ENCODE measurements around the gene FAT1. TPM values are rescaled to one million over a fixed set of nuclear protein-coding genes. Genes with fewer than 3 reads are reported as not detected.
A peak's percentile ranks its signal among the peaks of the same experiment; 100 is the strongest.

The FAT1 gene
- total RNA-seq, 2 donors from 2014 or later = 70.3 to 89.5 TPM

DNA sequence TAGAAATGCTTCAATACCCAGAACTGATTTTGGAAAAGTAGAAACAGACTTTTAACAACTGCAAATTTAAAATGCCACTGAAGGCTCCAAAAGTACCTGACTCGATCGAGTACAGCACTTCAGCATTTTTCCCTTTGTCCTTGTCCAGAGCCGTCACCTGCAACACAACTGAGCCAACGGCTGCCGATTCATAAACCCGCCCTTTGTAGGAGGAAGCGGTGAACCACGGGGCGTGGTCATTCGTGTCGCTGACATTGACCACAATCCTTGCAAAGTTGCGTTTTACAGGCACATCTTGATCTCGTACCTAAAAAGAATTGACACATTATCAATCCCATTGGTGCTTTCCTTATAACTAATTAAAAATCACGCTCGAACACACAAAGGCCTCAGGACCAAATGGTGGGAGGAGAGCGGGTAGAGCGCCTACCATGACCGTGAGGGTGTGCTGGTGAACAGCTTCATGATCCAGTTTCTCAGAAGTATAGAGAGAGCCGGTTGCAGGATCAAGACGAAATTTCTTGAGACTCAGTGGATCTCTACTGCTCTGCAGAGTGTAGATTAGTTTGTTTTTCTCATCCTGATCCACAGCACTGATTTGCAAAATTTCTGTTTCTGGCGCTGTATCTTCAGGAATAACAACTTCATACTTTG lies 95.5 kb downstream of the FAT1 start:
- Histone ChIP-seq H3K36me3 (peaks cover 40% of the 10 kb centered on the region), H3K27me3 (no peaks in the 10 kb centered on the region), H3K27ac (no peak overlapping the region), H3K4me1 (peaks cover 0 to 20% of the 10 kb centered on the region in 2 donors), H3K9me3 (no peaks in the 10 kb centered on the region), H3K4me3 (no peak overlapping the region)
- TF ChIP-seq, protein P1, sequence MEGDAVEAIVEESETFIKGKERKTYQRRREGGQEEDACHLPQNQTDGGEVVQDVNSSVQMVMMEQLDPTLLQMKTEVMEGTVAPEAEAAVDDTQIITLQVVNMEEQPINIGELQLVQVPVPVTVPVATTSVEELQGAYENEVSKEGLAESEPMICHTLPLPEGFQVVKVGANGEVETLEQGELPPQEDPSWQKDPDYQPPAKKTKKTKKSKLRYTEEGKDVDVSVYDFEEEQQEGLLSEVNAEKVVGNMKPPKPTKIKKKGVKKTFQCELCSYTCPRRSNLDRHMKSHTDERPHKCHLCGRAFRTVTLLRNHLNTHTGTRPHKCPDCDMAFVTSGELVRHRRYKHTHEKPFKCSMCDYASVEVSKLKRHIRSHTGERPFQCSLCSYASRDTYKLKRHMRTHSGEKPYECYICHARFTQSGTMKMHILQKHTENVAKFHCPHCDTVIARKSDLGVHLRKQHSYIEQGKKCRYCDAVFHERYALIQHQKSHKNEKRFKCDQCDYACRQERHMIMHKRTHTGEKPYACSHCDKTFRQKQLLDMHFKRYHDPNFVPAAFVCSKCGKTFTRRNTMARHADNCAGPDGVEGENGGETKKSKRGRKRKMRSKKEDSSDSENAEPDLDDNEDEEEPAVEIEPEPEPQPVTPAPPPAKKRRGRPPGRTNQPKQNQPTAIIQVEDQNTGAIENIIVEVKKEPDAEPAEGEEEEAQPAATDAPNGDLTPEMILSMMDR (IDR thresholded peaks at IDR 0.05) = no peak
- DNase-seq (ENCODE audit: low spot score) = no peak

DNA sequence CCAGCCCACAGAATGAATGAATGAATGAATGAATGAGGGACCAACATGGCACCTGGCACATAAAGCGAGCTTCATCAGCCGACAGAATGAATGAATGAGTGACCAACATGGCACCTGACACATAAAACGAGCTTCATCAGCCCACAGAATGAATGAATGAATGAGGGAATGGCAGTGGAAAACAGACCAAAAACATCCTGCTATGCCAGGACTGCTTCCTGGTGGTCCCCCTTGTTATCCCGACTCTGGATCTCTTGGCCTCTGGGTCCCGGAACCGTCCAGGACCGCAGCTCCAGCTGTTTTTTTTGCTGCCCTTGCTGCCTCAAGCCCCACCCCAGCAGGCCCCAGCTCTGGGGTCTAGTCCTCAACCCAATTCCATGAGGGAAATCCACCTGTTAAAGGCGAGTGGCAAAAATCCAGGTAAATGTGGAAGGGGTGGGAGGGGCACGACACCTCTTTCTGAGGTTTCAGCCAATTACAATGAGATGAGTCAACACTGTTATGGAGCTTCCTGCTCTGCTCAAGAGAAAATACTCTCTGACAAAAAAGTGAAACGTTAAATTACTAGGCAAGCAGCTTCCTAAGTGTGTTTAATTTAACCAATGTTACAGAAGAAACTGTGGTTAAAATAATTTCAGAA lies 96.3 kb downstream of the FAT1 start:
- H3K27me3 ChIP-seq = no peaks in the 10 kb centered on the region
- no peak overlapping the region for H3K4me3 ChIP-seq
- TF ChIP-seq, protein P1 (IDR thresholded peaks at IDR 0.05) = no peak
- H3K36me3 ChIP-seq = peaks cover 32% of the 10 kb centered on the region
- H3K9me3 ChIP-seq = no peaks in the 10 kb centered on the region
- DNase-seq (ENCODE audit: low spot score) = no peak
- H3K4me1 ChIP-seq = peaks cover 0 to 27% of the 10 kb centered on the region in 2 donors
- no peak overlapping the region for H3K27ac ChIP-seq

DNA sequence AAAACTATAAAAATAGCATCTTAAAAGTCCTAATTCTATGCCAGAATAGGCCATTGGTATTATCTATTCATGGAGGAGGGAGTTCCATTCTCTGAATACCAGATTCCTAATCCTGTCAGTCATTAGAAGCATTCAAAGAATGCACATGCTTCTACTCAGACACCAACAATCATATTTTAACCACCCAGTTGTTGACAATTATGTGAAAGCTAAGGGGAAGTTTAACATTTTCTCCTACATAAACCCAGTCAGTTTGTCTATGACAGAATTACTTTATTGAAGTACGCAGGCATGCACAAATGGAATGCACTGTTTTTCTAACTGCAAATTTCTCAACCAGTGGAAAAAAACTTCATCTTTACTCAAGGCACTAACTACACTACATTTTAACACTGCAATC lies 98.7 kb downstream of the FAT1 start:
- Histone ChIP-seq H3K36me3 (peaks cover 28% of the 10 kb centered on the region), H3K4me1 (peaks cover 0 to 31% of the 10 kb centered on the region in 2 donors), H3K4me3 (no peak overlapping the region), H3K27ac (peak overlapping the region in 1 of 2 donors; percentile 46), H3K27me3 (no peaks in the 10 kb centered on the region), H3K9me3 (no peaks in the 10 kb centered on the region)
- TF ChIP-seq, protein P1 (IDR thresholded peaks at IDR 0.05) = no peak
- no peak for DNase-seq (ENCODE audit: low spot score)

DNA sequence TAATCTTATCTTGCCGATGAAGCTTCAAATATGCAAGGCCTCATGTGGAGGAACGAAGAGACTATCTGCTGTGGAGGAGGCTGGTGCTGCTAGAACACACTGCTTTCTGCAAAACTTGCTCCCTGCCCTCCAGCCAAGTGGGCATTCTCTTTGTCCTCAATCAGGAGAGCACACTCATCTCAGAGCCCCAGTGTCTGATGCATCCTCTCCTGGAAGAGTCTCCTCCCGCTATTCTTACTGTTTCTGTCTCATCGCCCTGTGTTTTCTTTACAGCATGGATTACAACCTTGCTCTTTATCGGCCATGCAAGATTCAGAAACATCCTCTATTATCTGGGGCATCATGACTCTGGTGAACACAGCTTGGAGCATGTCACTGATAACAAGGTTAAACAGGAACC lies 100.1 kb downstream of the FAT1 start:
- Histone ChIP-seq H3K27ac (peak overlapping the region in 1 of 2 donors; percentile 29), H3K9me3 (no peaks in the 10 kb centered on the region), H3K27me3 (no peaks in the 10 kb centered on the region), H3K4me3 (no peak overlapping the region), H3K4me1 (peaks cover 0 to 31% of the 10 kb centered on the region in 2 donors), H3K36me3 (peaks cover 24% of the 10 kb centered on the region)
- TF ChIP-seq, protein P1 (IDR thresholded peaks at IDR 0.05) = no peak
- no peak for DNase-seq (ENCODE audit: low spot score)

DNA sequence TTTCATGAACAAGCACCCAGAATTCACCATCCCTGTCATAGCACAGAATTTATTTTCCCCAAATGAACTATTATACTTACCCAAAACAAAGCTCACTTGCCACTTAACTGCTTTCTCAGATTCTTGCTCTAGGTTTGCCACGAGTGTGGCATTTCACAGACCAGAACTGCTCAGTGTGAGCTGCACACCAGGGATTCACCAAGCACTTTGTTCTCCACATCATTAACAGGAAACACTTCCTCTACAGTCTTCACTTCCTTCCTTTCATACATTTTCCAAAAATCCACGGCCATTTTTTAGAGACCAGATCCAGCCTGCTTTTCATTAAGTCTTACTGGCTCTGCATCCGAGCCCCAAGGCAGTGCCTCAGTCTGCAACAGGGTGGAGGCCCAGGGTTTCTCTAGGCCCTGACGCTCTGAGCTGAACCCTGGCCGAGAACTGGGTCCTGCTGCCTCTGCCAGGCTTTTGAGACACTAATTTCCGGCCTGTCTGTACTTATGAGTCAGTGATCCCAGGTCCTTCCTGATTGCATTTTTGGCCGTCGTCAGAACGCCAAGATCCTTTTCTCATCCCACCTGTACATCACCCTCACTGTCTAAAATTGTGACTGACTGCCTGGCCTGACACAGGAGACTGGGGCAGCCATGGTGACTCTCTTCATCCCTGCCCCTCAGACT lies 100.7 kb downstream of the FAT1 start:
- Histone ChIP-seq H3K4me3 (no peak overlapping the region), H3K27ac (peak overlapping the region in 1 of 2 donors; percentile 29), H3K27me3 (no peaks in the 10 kb centered on the region), H3K36me3 (peaks cover 18% of the 10 kb centered on the region), H3K9me3 (no peaks in the 10 kb centered on the region), H3K4me1 (peaks cover 0 to 31% of the 10 kb centered on the region in 2 donors)
- TF ChIP-seq, protein P1 (IDR thresholded peaks at IDR 0.05) = no peak
- peak; percentile 64 for DNase-seq (ENCODE audit: low spot score)
